Liver (tissue), 9 donors: ENCODE data around the gene SYCP2. TPM values are rescaled to one million over a fixed set of nuclear protein-coding genes. Genes with fewer than 3 reads are reported as not detected.

Source experiments
- DNase-seq: peaks from one replicate; pipeline ENCODE4 v3.0.0-alpha.2; 2017; ENCODE audit warnings: low spot score
- H3K27ac ChIP-seq, 2 donors: one replicate each; pipeline ENCODE4 v1.7.0; 2013; ENCODE audit warnings: inconsistent platforms in 2 of 2, low read length in 2 of 2, control low read depth in 1 of 2, low read depth in 1 of 2, mild to moderate bottlenecking in 1 of 2
- H3K27me3 ChIP-seq, 4 donors: one replicate each; pipeline versions ENCODE4 v1.6.1 to v1.7.0; 2013; ENCODE audit warnings: low read length in 3 of 4, inconsistent platforms in 1 of 4, mild to moderate bottlenecking in 1 of 4, moderate library complexity in 1 of 4; ENCODE audit not compliant: control insufficient read depth in 4 of 4, insufficient read depth in 4 of 4
- H3K36me3 ChIP-seq, 4 donors: one replicate each; pipeline versions ENCODE4 v1.6.1 to v1.7.0; 2013; ENCODE audit warnings: low read length in 3 of 4, mild to moderate bottlenecking in 3 of 4, low read depth in 1 of 4, moderate library complexity in 1 of 4; ENCODE audit not compliant: control insufficient read depth in 4 of 4, insufficient read depth in 3 of 4
- H3K4me1 ChIP-seq, 4 donors: one replicate each; pipeline versions ENCODE4 v1.6.1 to v1.7.0; 2013; ENCODE audit warnings: low read length in 3 of 4, mild to moderate bottlenecking in 3 of 4, moderate library complexity in 1 of 4; ENCODE audit not compliant: control insufficient read depth in 4 of 4, insufficient read depth in 4 of 4
- H3K4me3 ChIP-seq, 3 donors: one replicate each; pipeline versions ENCODE4 v1.6.1 to v1.7.0; 2013; ENCODE audit warnings: low read length in 3 of 3, control low read depth in 1 of 3, low read depth in 1 of 3, mild to moderate bottlenecking in 1 of 3
- H3K9ac ChIP-seq, 2 donors: one replicate each; pipeline ENCODE4 v1.7.0; 2013; ENCODE audit warnings: low read length in 2 of 2, mild to moderate bottlenecking in 2 of 2, moderate library complexity in 2 of 2, control low read depth in 1 of 2, low read depth in 1 of 2
- H3K9me3 ChIP-seq, 4 donors: one replicate each; pipeline versions ENCODE4 v1.6.1 to v1.7.0; 2013; ENCODE audit warnings: low read length in 3 of 4; ENCODE audit not compliant: control insufficient read depth in 4 of 4
- CTCF ChIP-seq: fragments of 150-350 bp; IDR thresholded peaks from 2 replicates; pipeline ENCODE4 v1.5.1; 2017; ENCODE audit warnings: improper control_type of control experiment, low read depth, low read length; ENCODE audit not compliant: missing input control
- EGR1 ChIP-seq, 2 donors: IDR thresholded peaks; 2 replicates each; pipeline ENCODE4 v1.6.1; 2016 to 2018; ENCODE audit warnings: antibody characterized with exemption in 2 of 2, low read depth in 2 of 2
- FOXA1 ChIP-seq: IDR thresholded peaks from 2 replicates; pipeline ENCODE4 v1.6.1; 2016; ENCODE audit warnings: antibody characterized with exemption
- FOXA2 ChIP-seq: IDR thresholded peaks from 2 replicates; pipeline ENCODE4 v1.6.1; 2016; ENCODE audit warnings: antibody characterized with exemption
- GABPA ChIP-seq, 2 donors: IDR thresholded peaks in 1 of 2; conservative IDR thresholded peaks in 1 of 2; 2 replicates each; pipeline ENCODE4 v1.6.1; 2016; ENCODE audit warnings: antibody characterized with exemption in 2 of 2, mild to moderate bottlenecking in 1 of 2, moderate library complexity in 1 of 2
- HNF4A ChIP-seq, 2 donors: conservative IDR thresholded peaks; 2 replicates each; pipeline ENCODE4 v1.6.1; 2016; ENCODE audit warnings: antibody characterized with exemption in 2 of 2, mild to moderate bottlenecking in 2 of 2
- HNF4G ChIP-seq: IDR thresholded peaks from 2 replicates; pipeline ENCODE4 v1.6.1; 2016; ENCODE audit warnings: antibody characterized with exemption
- JUND ChIP-seq, 2 donors: IDR thresholded peaks; 2 replicates each; pipeline ENCODE4 v1.6.1; 2016; ENCODE audit warnings: antibody characterized with exemption in 2 of 2
- NR2F2 ChIP-seq: IDR thresholded peaks from 2 replicates; pipeline ENCODE4 v1.6.1; 2016; ENCODE audit warnings: antibody characterized with exemption
- RAD21 ChIP-seq, 2 donors: IDR thresholded peaks; 2 replicates each; pipeline ENCODE4 v1.6.1; 2016; ENCODE audit warnings: antibody characterized with exemption in 2 of 2, mild to moderate bottlenecking in 2 of 2
- RXRA ChIP-seq, 2 donors: IDR thresholded peaks; 2 replicates each; pipeline ENCODE4 v1.6.1; 2017 to 2018; ENCODE audit warnings: antibody characterized with exemption in 2 of 2, mild to moderate bottlenecking in 1 of 2
- SP1 ChIP-seq: IDR thresholded peaks from 2 replicates; pipeline ENCODE4 v1.6.1; 2018; ENCODE audit warnings: antibody characterized with exemption, mild to moderate bottlenecking
- TAF1 ChIP-seq: conservative IDR thresholded peaks from 2 replicates; pipeline ENCODE4 v1.6.1; 2016; ENCODE audit warnings: antibody characterized with exemption, mild to moderate bottlenecking
- YY1 ChIP-seq: IDR thresholded peaks from 2 replicates; pipeline ENCODE4 v1.6.1; 2016; ENCODE audit warnings: antibody characterized with exemption, mild to moderate bottlenecking
- ZBTB33 ChIP-seq: IDR thresholded peaks from 2 replicates; pipeline ENCODE4 v1.6.1; 2016; ENCODE audit warnings: antibody characterized with exemption
- WGBS: extraction: QIAGEN DNeasy Blood & Tissue Kit; methylation state at CpG from one replicate; pipeline ENCODE4 v1.1.7; 2013; 5-methylcytosine and 5-hydroxymethylcytosine counted together
- polyA plus RNA-seq, 2 donors: library from polyadenylated mRNA; stranded (reverse) in 1 of 2; unstranded in 1 of 2; fragments of 200-250 nt in 1 of 2; fragments of >200 nt in 1 of 2; fragmentation: Nextera tagmentation in 1 of 2; extraction: Ambion mirVana in 1 of 2; gene quantifications; one replicate each; pipeline versions ENCODE4 v1.2.1 to v1.2.3, GENCODE V29; 2013 to 2015
- total RNA-seq, 2 donors: library from RNA; depleted of rRNA; stranded (reverse); fragments of >200 nt; gene quantifications; one replicate each; pipeline ENCODE4 v1.2.3, GENCODE V29; 2014
- TF ChIP-seq, protein P1 (sequence below): IDR thresholded peaks from 2 replicates; pipeline ENCODE4 v1.6.1; 2016; ENCODE audit warnings: antibody characterized with exemption
- TF ChIP-seq, protein P2 (sequence below): IDR thresholded peaks from 2 replicates; pipeline ENCODE4 v1.6.1; 2016; ENCODE audit warnings: antibody characterized with exemption
- TF ChIP-seq, protein P3 (sequence below): IDR thresholded peaks from 2 replicates; pipeline ENCODE4 v1.6.1; 2016; ENCODE audit warnings: antibody characterized with exemption, mild to moderate bottlenecking
- donor health status: healthy.
- donor health status: healthy.
- donor health status: healthy.
- donor health status: healthy.
- donor health status: healthy.

The SYCP2 gene
- total and polyA plus RNA-seq, 4 donors: 0.07 to 0.84 (median 0.38) TPM

DNA sequence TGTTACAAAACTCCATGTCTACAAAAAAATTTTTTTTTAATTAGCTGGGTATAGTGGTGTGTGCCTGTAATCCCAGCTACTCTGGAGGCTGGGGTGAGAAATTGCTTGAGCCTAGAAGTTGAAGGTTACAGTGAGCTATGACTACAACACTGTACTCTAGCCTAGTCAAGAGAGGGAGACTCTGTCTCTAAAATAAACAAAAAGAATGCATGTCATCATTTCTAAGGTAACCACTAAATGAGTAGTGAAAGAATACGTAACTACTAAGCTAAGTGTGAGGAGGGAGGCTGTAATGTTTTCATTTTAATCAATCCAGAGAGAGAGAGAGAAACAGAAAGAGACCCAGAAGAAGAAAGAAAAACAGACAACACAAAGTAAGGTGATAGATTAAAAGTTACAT, 9.9 kb downstream of the SYCP2 start:
- Histone ChIP-seq H3K4me3 (no peak overlapping the region), H3K9ac (no peak overlapping the region), H3K27me3 (peaks cover 0 to 6% (median 0%) of the 10 kb centered on the region in 4 donors), H3K27ac (no peak overlapping the region), H3K9me3 (no peaks in the 10 kb centered on the region), H3K4me1 (no peaks in the 10 kb centered on the region), H3K36me3 (no peaks in the 10 kb centered on the region)
- 84% methylated on average over 1 of the region's 1 CpG for WGBS
- TF ChIP-seq RXRA (IDR thresholded peaks at IDR 0.05) (no peak), RAD21 (IDR thresholded peaks at IDR 0.05) (no peak), FOXA2 (no peak), YY1 (no peak), SP1 (no peak), JUND (IDR thresholded peaks at IDR 0.05) (no peak), HNF4A (conservative IDR thresholded peaks at IDR 0.05) (no peak), GABPA (IDR thresholded peaks at IDR 0.05 in 1 of 2, conservative IDR thresholded peaks at IDR 0.05 in 1 of 2) (no peak)
- TF ChIP-seq, protein P1, sequence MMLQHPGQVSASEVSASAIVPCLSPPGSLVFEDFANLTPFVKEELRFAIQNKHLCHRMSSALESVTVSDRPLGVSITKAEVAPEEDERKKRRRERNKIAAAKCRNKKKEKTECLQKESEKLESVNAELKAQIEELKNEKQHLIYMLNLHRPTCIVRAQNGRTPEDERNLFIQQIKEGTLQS: no peak
- no peak for DNase-seq

- H3K27me3 ChIP-seq: peaks cover 0 to 6% (median 0%) of the 10 kb centered on the region in 4 donors
Measured at GRCh38 chr20:59920944-59921343, 12.5 kb downstream of the SYCP2 start.

More at GRCh38 chr20:59920944-59921343, 12.5 kb downstream of the SYCP2 start:
- TF ChIP-seq ZBTB33 (no peak), RAD21 (IDR thresholded peaks at IDR 0.05) (no peak), FOXA1 (no peak), GABPA (IDR thresholded peaks at IDR 0.05 in 1 of 2, conservative IDR thresholded peaks at IDR 0.05 in 1 of 2) (no peak), HNF4G (no peak), RXRA (IDR thresholded peaks at IDR 0.05) (no peak), TAF1 (no peak), JUND (IDR thresholded peaks at IDR 0.05) (no peak), EGR1 (IDR thresholded peaks at IDR 0.05; ENCODE audit: low read depth in 2 of 2) (no peak), NR2F2 (no peak), HNF4A (conservative IDR thresholded peaks at IDR 0.05) (no peak), CTCF (no peak)
- TF ChIP-seq, protein P2, sequence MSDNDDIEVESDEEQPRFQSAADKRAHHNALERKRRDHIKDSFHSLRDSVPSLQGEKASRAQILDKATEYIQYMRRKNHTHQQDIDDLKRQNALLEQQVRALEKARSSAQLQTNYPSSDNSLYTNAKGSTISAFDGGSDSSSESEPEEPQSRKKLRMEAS: no peak
- TF ChIP-seq, protein P1: no peak
- TF ChIP-seq, protein P3, sequence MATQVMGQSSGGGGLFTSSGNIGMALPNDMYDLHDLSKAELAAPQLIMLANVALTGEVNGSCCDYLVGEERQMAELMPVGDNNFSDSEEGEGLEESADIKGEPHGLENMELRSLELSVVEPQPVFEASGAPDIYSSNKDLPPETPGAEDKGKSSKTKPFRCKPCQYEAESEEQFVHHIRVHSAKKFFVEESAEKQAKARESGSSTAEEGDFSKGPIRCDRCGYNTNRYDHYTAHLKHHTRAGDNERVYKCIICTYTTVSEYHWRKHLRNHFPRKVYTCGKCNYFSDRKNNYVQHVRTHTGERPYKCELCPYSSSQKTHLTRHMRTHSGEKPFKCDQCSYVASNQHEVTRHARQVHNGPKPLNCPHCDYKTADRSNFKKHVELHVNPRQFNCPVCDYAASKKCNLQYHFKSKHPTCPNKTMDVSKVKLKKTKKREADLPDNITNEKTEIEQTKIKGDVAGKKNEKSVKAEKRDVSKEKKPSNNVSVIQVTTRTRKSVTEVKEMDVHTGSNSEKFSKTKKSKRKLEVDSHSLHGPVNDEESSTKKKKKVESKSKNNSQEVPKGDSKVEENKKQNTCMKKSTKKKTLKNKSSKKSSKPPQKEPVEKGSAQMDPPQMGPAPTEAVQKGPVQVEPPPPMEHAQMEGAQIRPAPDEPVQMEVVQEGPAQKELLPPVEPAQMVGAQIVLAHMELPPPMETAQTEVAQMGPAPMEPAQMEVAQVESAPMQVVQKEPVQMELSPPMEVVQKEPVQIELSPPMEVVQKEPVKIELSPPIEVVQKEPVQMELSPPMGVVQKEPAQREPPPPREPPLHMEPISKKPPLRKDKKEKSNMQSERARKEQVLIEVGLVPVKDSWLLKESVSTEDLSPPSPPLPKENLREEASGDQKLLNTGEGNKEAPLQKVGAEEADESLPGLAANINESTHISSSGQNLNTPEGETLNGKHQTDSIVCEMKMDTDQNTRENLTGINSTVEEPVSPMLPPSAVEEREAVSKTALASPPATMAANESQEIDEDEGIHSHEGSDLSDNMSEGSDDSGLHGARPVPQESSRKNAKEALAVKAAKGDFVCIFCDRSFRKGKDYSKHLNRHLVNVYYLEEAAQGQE: no peak
- Histone ChIP-seq H3K4me3 (no peak overlapping the region), H3K4me1 (no peaks in the 10 kb centered on the region), H3K36me3 (no peaks in the 10 kb centered on the region), H3K9ac (no peak overlapping the region), H3K27ac (no peak overlapping the region), H3K9me3 (no peaks in the 10 kb centered on the region)
- DNase-seq: no peak
